Measurements from ENCODE around the gene TNFRSF1A. TPM values are rescaled to one million over a fixed set of nuclear protein-coding genes. Genes with fewer than 3 reads are reported as not detected.

Gene TNFRSF1A
- total and polyA plus RNA-seq, 2 donors from 2014 or later, result 99.6 to 186 TPM

DNA sequence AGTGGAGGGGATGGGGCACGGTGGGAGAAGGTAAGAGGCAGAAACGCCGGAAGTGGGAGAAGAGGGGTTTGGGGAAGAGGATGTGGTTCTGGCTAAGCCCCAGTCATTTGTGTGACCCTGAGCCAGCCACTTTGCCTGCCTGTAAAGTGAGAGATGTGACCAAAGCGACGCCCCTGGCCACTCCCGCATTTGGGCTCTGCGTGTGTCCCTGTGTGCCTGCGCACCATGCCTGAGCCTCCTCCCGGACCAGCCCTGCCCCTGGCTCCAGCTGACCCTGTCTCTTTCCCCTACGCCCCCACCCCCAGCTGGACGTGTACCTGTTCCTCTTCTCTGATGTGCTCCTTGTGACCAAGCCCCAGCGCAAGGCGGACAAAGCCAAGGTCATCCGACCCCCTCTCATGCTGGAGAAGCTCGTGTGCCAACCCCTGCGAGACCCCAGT is 23.4 kb downstream of the TNFRSF1A start:
- H3K27ac ChIP-seq (ENCODE audit: low read depth in 2 of 2, low read length in 2 of 2), result no peak overlapping the region
- H3K9ac ChIP-seq (ENCODE audit: low read length in 3 of 3), result no peak overlapping the region
- no peaks in the 10 kb centered on the region for H3K9me3 ChIP-seq (ENCODE audit: control insufficient read depth in 2 of 3, insufficient read depth in 1 of 3, low read length in 3 of 3)
- no peaks in the 10 kb centered on the region for H3K27me3 ChIP-seq (ENCODE audit: control insufficient read depth, insufficient read depth, low read length)
- DNase-seq (no peak), FAIRE-seq (no peak)
- TF ChIP-seq, protein P1, sequence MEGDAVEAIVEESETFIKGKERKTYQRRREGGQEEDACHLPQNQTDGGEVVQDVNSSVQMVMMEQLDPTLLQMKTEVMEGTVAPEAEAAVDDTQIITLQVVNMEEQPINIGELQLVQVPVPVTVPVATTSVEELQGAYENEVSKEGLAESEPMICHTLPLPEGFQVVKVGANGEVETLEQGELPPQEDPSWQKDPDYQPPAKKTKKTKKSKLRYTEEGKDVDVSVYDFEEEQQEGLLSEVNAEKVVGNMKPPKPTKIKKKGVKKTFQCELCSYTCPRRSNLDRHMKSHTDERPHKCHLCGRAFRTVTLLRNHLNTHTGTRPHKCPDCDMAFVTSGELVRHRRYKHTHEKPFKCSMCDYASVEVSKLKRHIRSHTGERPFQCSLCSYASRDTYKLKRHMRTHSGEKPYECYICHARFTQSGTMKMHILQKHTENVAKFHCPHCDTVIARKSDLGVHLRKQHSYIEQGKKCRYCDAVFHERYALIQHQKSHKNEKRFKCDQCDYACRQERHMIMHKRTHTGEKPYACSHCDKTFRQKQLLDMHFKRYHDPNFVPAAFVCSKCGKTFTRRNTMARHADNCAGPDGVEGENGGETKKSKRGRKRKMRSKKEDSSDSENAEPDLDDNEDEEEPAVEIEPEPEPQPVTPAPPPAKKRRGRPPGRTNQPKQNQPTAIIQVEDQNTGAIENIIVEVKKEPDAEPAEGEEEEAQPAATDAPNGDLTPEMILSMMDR (IDR thresholded peaks at IDR 0.05; ENCODE audit: borderline replicate concordance, extremely low read depth, insufficient read depth), result no peak
- intact Hi-C loops (cut with DNase I), result no loop called here
- peaks cover 0 to 10% (median under 1%) of the 10 kb centered on the region in 3 donors for H3K4me1 ChIP-seq (ENCODE audit: control insufficient read depth in 2 of 3, insufficient read depth in 2 of 3, low read depth in 1 of 3, low read length in 3 of 3)
- no peak overlapping the region for H3K4me3 ChIP-seq (ENCODE audit: low read length in 3 of 3)
- H3K36me3 ChIP-seq (ENCODE audit: control insufficient read depth in 2 of 3, insufficient read depth in 3 of 3, low read length in 3 of 3), result no peaks in the 10 kb centered on the region

GRCh38 chr12:6317693-6318439 is 24.0 kb downstream of the TNFRSF1A start:
- H3K9me3 ChIP-seq (ENCODE audit: control insufficient read depth in 2 of 3, insufficient read depth in 1 of 3, low read length in 3 of 3), result no peaks in the 10 kb centered on the region
- FAIRE-seq (no peak), DNase-seq (no peak)
- H3K4me3 ChIP-seq (ENCODE audit: low read length in 3 of 3), result no peak overlapping the region
- peaks cover 0 to 13% (median 0%) of the 10 kb centered on the region in 3 donors for H3K4me1 ChIP-seq (ENCODE audit: control insufficient read depth in 2 of 3, insufficient read depth in 2 of 3, low read depth in 1 of 3, low read length in 3 of 3)
- H3K27ac ChIP-seq (ENCODE audit: low read depth in 2 of 2, low read length in 2 of 2), result no peak overlapping the region
- no peak overlapping the region for H3K9ac ChIP-seq (ENCODE audit: low read length in 3 of 3)
- intact Hi-C loops (cut with DNase I), result no loop called here
- TF ChIP-seq, protein P1 (IDR thresholded peaks at IDR 0.05; ENCODE audit: borderline replicate concordance, extremely low read depth, insufficient read depth), result no peak
- H3K36me3 ChIP-seq (ENCODE audit: control insufficient read depth in 2 of 3, insufficient read depth in 3 of 3, low read length in 3 of 3), result no peaks in the 10 kb centered on the region
- no peaks in the 10 kb centered on the region for H3K27me3 ChIP-seq (ENCODE audit: control insufficient read depth, insufficient read depth, low read length)

DNA sequence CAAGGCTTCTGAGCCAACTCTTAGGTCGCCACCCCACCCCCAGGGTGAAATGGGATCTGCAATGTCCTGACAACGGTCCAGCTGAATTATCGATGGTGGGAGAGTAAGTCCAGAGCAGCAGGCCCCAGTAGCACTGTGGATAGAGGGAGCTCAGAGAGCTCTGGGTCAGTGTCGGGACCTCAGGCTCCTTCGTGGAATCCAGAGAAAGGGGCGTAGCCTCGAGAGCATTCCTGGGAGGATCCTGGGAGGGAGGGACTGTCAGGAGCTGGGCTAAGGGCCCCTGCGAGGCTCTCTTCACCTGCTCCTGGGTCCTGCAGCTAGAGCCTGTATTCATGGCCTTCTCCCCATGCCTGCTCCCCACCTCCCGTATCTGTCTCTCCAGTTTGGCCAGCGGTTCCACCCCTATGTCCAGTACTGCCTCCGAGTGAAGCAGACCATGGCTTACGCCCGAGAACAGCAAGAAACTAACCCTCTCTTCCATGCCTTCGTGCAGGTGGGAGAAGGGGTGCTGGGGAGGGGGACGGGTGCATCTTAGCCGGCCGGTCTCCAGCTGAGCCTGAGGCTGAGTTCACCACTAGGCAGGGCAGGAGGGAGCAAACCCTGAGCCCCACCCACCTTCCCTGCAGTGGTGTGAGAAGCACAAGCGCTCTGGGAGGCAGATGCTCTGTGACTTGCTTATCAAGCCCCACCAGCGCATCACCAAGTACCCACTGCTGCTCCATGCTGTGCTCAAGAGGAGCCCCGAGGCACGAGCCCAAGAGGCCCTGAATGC is 24.8 kb downstream of the TNFRSF1A start:
- H3K27ac ChIP-seq (ENCODE audit: low read depth in 2 of 2, low read length in 2 of 2), result no peak overlapping the region
- H3K9ac ChIP-seq (ENCODE audit: low read length in 3 of 3), result no peak overlapping the region
- no peaks in the 10 kb centered on the region for H3K27me3 ChIP-seq (ENCODE audit: control insufficient read depth, insufficient read depth, low read length)
- no peak for FAIRE-seq
- no peaks in the 10 kb centered on the region for H3K36me3 ChIP-seq (ENCODE audit: control insufficient read depth in 2 of 3, insufficient read depth in 3 of 3, low read length in 3 of 3)
- peaks cover 0 to 17% (median 5%) of the 10 kb centered on the region in 3 donors for H3K4me1 ChIP-seq (ENCODE audit: control insufficient read depth in 2 of 3, insufficient read depth in 2 of 3, low read depth in 1 of 3, low read length in 3 of 3)
- intact Hi-C loops (cut with DNase I), result no loop called here
- TF ChIP-seq, protein P1 (IDR thresholded peaks at IDR 0.05; ENCODE audit: borderline replicate concordance, extremely low read depth, insufficient read depth), result no peak
- no peak overlapping the region for H3K4me3 ChIP-seq (ENCODE audit: low read length in 3 of 3)
- DNase-seq, result peak in 1 of 5 donors; percentile 65
- H3K9me3 ChIP-seq (ENCODE audit: control insufficient read depth in 2 of 3, insufficient read depth in 1 of 3, low read length in 3 of 3), result no peaks in the 10 kb centered on the region

All from kidney (tissue), 14 donors.